ENCODE data around the gene MBP. TPM values are rescaled to one million over a fixed set of nuclear protein-coding genes. Genes with fewer than 3 reads are reported as not detected.

MBP gene
- total RNA-seq, 2 donors from 2014 or later, result 43.0 to 65.8 TPM

- DNase-seq, result no peak
- no peaks in the 10 kb centered on the region for H3K27me3 ChIP-seq
- no peaks in the 10 kb centered on the region for H3K36me3 ChIP-seq
- H3K4me3 ChIP-seq, result no peak overlapping the region
- H3K9ac ChIP-seq (ENCODE audit: low read depth in 2 of 2, low read length in 2 of 2), result no peak overlapping the region
- H3K9me3 ChIP-seq, result no peaks in the 10 kb centered on the region
- no peak for TF ChIP-seq CTCF (IDR thresholded peaks at IDR 0.05)
- H3K4me1 ChIP-seq, result no peaks in the 10 kb centered on the region
- no peak overlapping the region for H3K27ac ChIP-seq
- intact Hi-C loops (cut with DNase I), result loop anchor here (5.0 kb wide), 1 partner anchor 67 kb away; no protein-coding TSS in a partner anchor
Observed at GRCh38 chr18:77140439-77141109, 8.0 kb upstream of the MBP start.

DNA sequence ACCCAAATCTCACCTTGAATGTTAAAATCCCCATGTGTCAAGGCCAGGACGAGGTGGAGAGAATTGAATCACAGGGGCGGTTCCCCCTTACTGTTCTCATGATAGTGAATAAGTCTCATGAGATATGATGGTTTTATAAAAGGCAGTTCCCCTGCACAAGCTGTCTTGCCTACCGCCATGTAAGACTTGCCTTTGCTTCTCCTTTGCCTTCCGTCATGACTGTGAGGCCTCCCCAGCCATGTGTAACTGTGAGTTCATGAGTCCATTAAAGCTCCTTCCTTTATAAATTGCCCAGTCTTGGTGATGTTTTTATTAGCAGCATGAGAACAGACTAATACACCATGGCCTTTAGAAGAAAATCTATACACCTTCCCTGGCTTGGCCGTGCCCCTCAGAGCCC lies 7.4 kb upstream of the MBP start:
- intact Hi-C loops (cut with DNase I), result loop anchor here (5.0 kb wide), 1 partner anchor 67 kb away; no protein-coding TSS in a partner anchor

GRCh38 chr18:77139619-77140018 lies 7.0 kb upstream of the MBP start:
- Histone ChIP-seq H3K9me3 (no peaks in the 10 kb centered on the region), H3K27ac (no peak overlapping the region), H3K36me3 (no peaks in the 10 kb centered on the region), H3K4me1 (no peaks in the 10 kb centered on the region), H3K4me3 (no peak overlapping the region), H3K9ac (ENCODE audit: low read depth in 2 of 2, low read length in 2 of 2) (no peak overlapping the region), H3K27me3 (no peaks in the 10 kb centered on the region)
- TF ChIP-seq CTCF (IDR thresholded peaks at IDR 0.05), result no peak
- intact Hi-C loops (cut with DNase I), result loop anchor here (5.0 kb wide), 1 partner anchor 68 kb away; no protein-coding TSS in a partner anchor
- no peak for DNase-seq

More for the DNA sequence above, 7.4 kb upstream of the MBP start:
- Histone ChIP-seq H3K9ac (ENCODE audit: low read depth in 2 of 2, low read length in 2 of 2) (no peak overlapping the region), H3K9me3 (no peaks in the 10 kb centered on the region), H3K27ac (no peak overlapping the region), H3K4me3 (no peak overlapping the region), H3K4me1 (no peaks in the 10 kb centered on the region), H3K36me3 (no peaks in the 10 kb centered on the region), H3K27me3 (no peaks in the 10 kb centered on the region)
- no peak for DNase-seq
- no peak for TF ChIP-seq CTCF (IDR thresholded peaks at IDR 0.05)

- Histone ChIP-seq H3K9ac (ENCODE audit: low read depth in 2 of 2, low read length in 2 of 2) (no peak overlapping the region), H3K27me3 (no peaks in the 10 kb centered on the region), H3K9me3 (no peaks in the 10 kb centered on the region), H3K4me1 (peaks cover 2% of the 10 kb centered on the region), H3K27ac (no peak overlapping the region), H3K36me3 (no peaks in the 10 kb centered on the region), H3K4me3 (no peak overlapping the region)
- intact Hi-C loops (cut with DNase I), result no loop called here
- no peak for DNase-seq
- TF ChIP-seq CTCF (IDR thresholded peaks at IDR 0.05), result no peak
Observed at GRCh38 chr18:77138270-77138669, 5.7 kb upstream of the MBP start.

- Histone ChIP-seq H3K4me1 (peaks cover 3% of the 10 kb centered on the region), H3K9ac (ENCODE audit: low read depth in 2 of 2, low read length in 2 of 2) (no peak overlapping the region), H3K36me3 (no peaks in the 10 kb centered on the region), H3K9me3 (no peaks in the 10 kb centered on the region), H3K4me3 (no peak overlapping the region), H3K27me3 (no peaks in the 10 kb centered on the region), H3K27ac (no peak overlapping the region)
- no peak for TF ChIP-seq CTCF (IDR thresholded peaks at IDR 0.05)
- intact Hi-C loops (cut with DNase I), result no loop called here
- no peak for DNase-seq
Observed at GRCh38 chr18:77137851-77138250, 5.3 kb upstream of the MBP start.
